ENCODE data around the gene RIPOR1.
"Not testable (repeated sequence)": the region's sequence is repeated elsewhere in the genome, so short reads cannot be mapped to it uniquely, and the experiment has no call there.

RIPOR1 gene

GRCh38 chr16:67528222-67528869 is at the start of gene RIPOR1:
TSS of gene RIPOR1 (plus strand) at chr16:67528829. CDS start at chr16:67538447, 9,618 bp downstream.
- no peak for DNase-seq

GRCh38 chr16:67480833-67481560 is 47.6 kb upstream of the RIPOR1 start, which contains the start of gene ATP6V0D1:
TSS of gene ATP6V0D1 (minus strand) at chr16:67481157. CDS start at chr16:67481086, 71 bp downstream.
- peak; percentile 97 for DNase-seq

GRCh38 chr16:67481561-67482232 is 46.9 kb upstream of the RIPOR1 start:
- DNase-seq: no peak

GRCh38 chr16:67482233-67482924 is 46.2 kb upstream of the RIPOR1 start:
- no peak for DNase-seq

GRCh38 chr16:67483150-67483549 is 45.5 kb upstream of the RIPOR1 start, which contains the start of gene AGRP:
TSS of gene AGRP (minus strand) at chr16:67483547. CDS start at chr16:67483398, 149 bp downstream.
- DNase-seq: no peak

- no peak for DNase-seq
These were observed 44.7 kb upstream of the RIPOR1 start for GRCh38 chr16:67483731-67484525.

GRCh38 chr16:67486805-67487204 is 41.8 kb upstream of the RIPOR1 start:
- no peak for DNase-seq

GRCh38 chr16:67487561-67487960 is 41.1 kb upstream of the RIPOR1 start:
- not testable (repeated sequence) for DNase-seq

GRCh38 chr16:67489401-67490083 is 39.1 kb upstream of the RIPOR1 start:
- DNase-seq: no peak

GRCh38 chr16:67490335-67491096 is 38.1 kb upstream of the RIPOR1 start:
- no peak for DNase-seq

- DNase-seq: no peak
These were observed 29.5 kb upstream of the RIPOR1 start for GRCh38 chr16:67499106-67499505.

GRCh38 chr16:67504031-67505021 is 24.3 kb upstream of the RIPOR1 start:
- peak; percentile 40 for DNase-seq

GRCh38 chr16:67506468-67506867 is 22.2 kb upstream of the RIPOR1 start:
- no peak for DNase-seq

- no peak for DNase-seq
These were observed 19.6 kb upstream of the RIPOR1 start for GRCh38 chr16:67509016-67509415.

- DNase-seq: not testable (repeated sequence)
These were observed 14.7 kb upstream of the RIPOR1 start for GRCh38 chr16:67513892-67514291.

GRCh38 chr16:67514382-67514828 is 14.2 kb upstream of the RIPOR1 start:
- peak; percentile 56 for DNase-seq

GRCh38 chr16:67516296-67517154 is 12.1 kb upstream of the RIPOR1 start:
- no peak for DNase-seq

- no peak for DNase-seq
These were observed 11.5 kb upstream of the RIPOR1 start for GRCh38 chr16:67517155-67517445.

Measured in DMS153 (cell line).